Measurements from ENCODE around the gene ANKRD13C.

ANKRD13C gene

DNA sequence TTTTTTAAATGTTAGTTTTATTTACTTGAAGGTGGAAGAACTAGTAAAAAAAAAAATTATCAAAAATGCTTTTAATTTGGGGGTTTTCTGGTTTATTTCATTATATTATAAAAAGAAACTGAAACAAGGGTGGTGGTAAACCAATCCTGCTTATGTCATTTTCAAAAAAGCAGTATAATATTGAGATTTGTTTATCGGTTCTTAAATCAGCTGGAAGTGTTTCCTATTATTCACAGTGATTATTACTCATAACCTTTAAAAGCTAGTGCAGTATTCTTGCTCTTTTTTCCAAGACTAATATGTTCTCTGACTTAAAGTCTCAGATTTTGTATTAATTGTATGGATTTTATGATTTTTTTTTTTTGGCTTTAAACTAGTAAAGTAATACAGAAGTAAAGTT lies 143.7 kb downstream of the ANKRD13C start:
- TF ChIP-seq FOXM1 (IDR thresholded peaks at IDR 0.05; ENCODE audit: borderline replicate concordance) = no peak
- TF ChIP-seq LEF1 (IDR thresholded peaks at IDR 0.05; ENCODE audit: borderline replicate concordance) = no peak
- TF ChIP-seq ELF4 (IDR thresholded peaks at IDR 0.05) = no peak
- no peak for TF ChIP-seq BHLHE40 (IDR thresholded peaks at IDR 0.05; ENCODE audit: borderline replicate concordance)
- no peak for TF ChIP-seq FOXA1 (IDR thresholded peaks at IDR 0.05)
- TF ChIP-seq HDGF (IDR thresholded peaks at IDR 0.05; ENCODE audit: borderline replicate concordance) = no peak
- no peak for TF ChIP-seq TARDBP (IDR thresholded peaks at IDR 0.05)
- no peak for TF ChIP-seq FOXK2 (IDR thresholded peaks at IDR 0.05)
- TF ChIP-seq ARNT (IDR thresholded peaks at IDR 0.05) = no peak
- TF ChIP-seq SP1 (IDR thresholded peaks at IDR 0.05) = no peak
- no peak for TF ChIP-seq L3MBTL2 (conservative IDR thresholded peaks at IDR 0.05)
- TF ChIP-seq CTBP1 (IDR thresholded peaks at IDR 0.05; ENCODE audit: borderline replicate concordance) = no peak
- no peak for TF ChIP-seq ZNF384 (IDR thresholded peaks at IDR 0.05)
- TF ChIP-seq, protein P1, sequence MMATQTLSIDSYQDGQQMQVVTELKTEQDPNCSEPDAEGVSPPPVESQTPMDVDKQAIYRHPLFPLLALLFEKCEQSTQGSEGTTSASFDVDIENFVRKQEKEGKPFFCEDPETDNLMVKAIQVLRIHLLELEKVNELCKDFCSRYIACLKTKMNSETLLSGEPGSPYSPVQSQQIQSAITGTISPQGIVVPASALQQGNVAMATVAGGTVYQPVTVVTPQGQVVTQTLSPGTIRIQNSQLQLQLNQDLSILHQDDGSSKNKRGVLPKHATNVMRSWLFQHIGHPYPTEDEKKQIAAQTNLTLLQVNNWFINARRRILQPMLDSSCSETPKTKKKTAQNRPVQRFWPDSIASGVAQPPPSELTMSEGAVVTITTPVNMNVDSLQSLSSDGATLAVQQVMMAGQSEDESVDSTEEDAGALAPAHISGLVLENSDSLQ (IDR thresholded peaks at IDR 0.05) = no peak
- no peak for TF ChIP-seq SUZ12 (IDR thresholded peaks at IDR 0.05)
- POLR2A ChIA-PET = interaction anchor here (0.6 to 4.4 kb wide), 2 partner anchors 10 to 144 kb away, joined by 3 to 20 read pairs; partner anchors contain the start of genes ANKRD13C and SRSF11
- DNase-seq (ENCODE audit: extremely low spot score) = no peak
- CTCF ChIA-PET = interaction anchor here (1.7 kb wide), 1 partner anchor 10 kb away, joined by 9 read pairs; the partner anchor contains the start of gene SRSF11

Measured in HEK293T (cell line).